ENCODE results near the gene PTGIR. TPM values are rescaled to one million over a fixed set of nuclear protein-coding genes. Genes with fewer than 3 reads are reported as not detected.

PTGIR gene
- total RNA-seq, 4 donors from 2014 or later = 9.0 to 21.9 (median 12.7) TPM

GRCh38 chr19:46608581-46609345 is 16.1 kb downstream of the PTGIR start:
- Histone ChIP-seq H3K27me3 (no peaks in the 10 kb centered on the region), H3K27ac (no peak overlapping the region), H3K9me3 (no peaks in the 10 kb centered on the region), H3K4me1 (peaks cover 22 to 42% of the 10 kb centered on the region in 2 donors), H3K36me3 (peaks cover 25 to 32% of the 10 kb centered on the region in 2 donors), H3K4me3 (replicated peaks in 1 of 3) (no peak overlapping the region)
- no peak for DNase-seq
- WGBS, 2 donors = 89 to 91% methylated on average over 22 to 23 of the region's 27 CpGs
- TF ChIP-seq CTCF (IDR thresholded peaks at IDR 0.05) = no peak
- no peak for TF ChIP-seq POLR2A (IDR thresholded peaks at IDR 0.05)
- intact Hi-C loops (cut with DNase I) = no loop called here

- 86 to 97% methylated on average over 6 to 9 of the region's 9 CpGs for WGBS, 2 donors
- intact Hi-C loops (cut with DNase I) = no loop called here
- Histone ChIP-seq H3K9me3 (no peaks in the 10 kb centered on the region), H3K27ac (no peak overlapping the region), H3K4me3 (replicated peaks in 1 of 3) (no peak overlapping the region), H3K4me1 (peaks cover 25 to 48% of the 10 kb centered on the region in 2 donors), H3K27me3 (no peaks in the 10 kb centered on the region), H3K36me3 (peaks cover 25 to 32% of the 10 kb centered on the region in 2 donors)
- no peak for DNase-seq
- TF ChIP-seq CTCF (IDR thresholded peaks at IDR 0.05) = no peak
- no peak for TF ChIP-seq POLR2A (IDR thresholded peaks at IDR 0.05)
Measured at GRCh38 chr19:46608178-46608577, 16.7 kb downstream of the PTGIR start.

GRCh38 chr19:46607448-46607841 is 17.4 kb downstream of the PTGIR start:
- H3K27me3 ChIP-seq = no peaks in the 10 kb centered on the region
- DNase-seq = no peak
- H3K9me3 ChIP-seq = no peaks in the 10 kb centered on the region
- 88 to 92% methylated on average over 11 to 12 of the region's 12 CpGs for WGBS, 2 donors
- peaks cover 25 to 32% of the 10 kb centered on the region in 2 donors for H3K36me3 ChIP-seq
- intact Hi-C loops (cut with DNase I) = no loop called here
- H3K4me1 ChIP-seq = peaks cover 32 to 55% of the 10 kb centered on the region in 2 donors
- no peak overlapping the region for H3K27ac ChIP-seq
- no peak for TF ChIP-seq POLR2A (IDR thresholded peaks at IDR 0.05)
- H3K4me3 ChIP-seq (replicated peaks in 1 of 3) = no peak overlapping the region

- no peaks in the 10 kb centered on the region for H3K9me3 ChIP-seq
- DNase-seq = no peak
- TF ChIP-seq POLR2A (IDR thresholded peaks at IDR 0.05) = no peak
- TF ChIP-seq CTCF (IDR thresholded peaks at IDR 0.05) = no peak
- intact Hi-C loops (cut with DNase I) = no loop called here
- no peak overlapping the region for H3K4me3 ChIP-seq (replicated peaks in 1 of 3)
- H3K27ac ChIP-seq = no peak overlapping the region
- no peaks in the 10 kb centered on the region for H3K27me3 ChIP-seq
- H3K4me1 ChIP-seq = peaks cover 38 to 60% of the 10 kb centered on the region in 2 donors
- 88 to 90% methylated on average over 11 to 12 of the region's 12 CpGs for WGBS, 2 donors
- H3K36me3 ChIP-seq = peaks cover 25 to 32% of the 10 kb centered on the region in 2 donors
Measured at GRCh38 chr19:46606681-46607447, 18.0 kb downstream of the PTGIR start.

GRCh38 chr19:46606019-46606418 is 18.9 kb downstream of the PTGIR start:
- DNase-seq = no peak
- no peak overlapping the region for H3K27ac ChIP-seq
- no peak overlapping the region for H3K4me3 ChIP-seq (replicated peaks in 1 of 3)
- 88 to 92% methylated on average over 11 of the region's 11 CpGs for WGBS, 2 donors
- no peaks in the 10 kb centered on the region for H3K27me3 ChIP-seq
- intact Hi-C loops (cut with DNase I) = no loop called here
- H3K9me3 ChIP-seq = no peaks in the 10 kb centered on the region
- no peak for TF ChIP-seq POLR2A (IDR thresholded peaks at IDR 0.05)
- no peak for TF ChIP-seq CTCF (IDR thresholded peaks at IDR 0.05)
- peaks cover 25 to 32% of the 10 kb centered on the region in 2 donors for H3K36me3 ChIP-seq
- peaks cover 33 to 51% of the 10 kb centered on the region in 2 donors for H3K4me1 ChIP-seq
